Spinal cord (tissue), 10 donors: ENCODE results near the gene MCTP2. TPM values are rescaled to one million over a fixed set of nuclear protein-coding genes. Genes with fewer than 3 reads are reported as not detected.

Experiments used
- DNase-seq, 6 donors: peaks; one replicate each; pipeline versions ENCODE4 v3.0.0 to v3.0.0-alpha.2; 2013 to 2015; ENCODE audit warnings: low spot score in 6 of 6, low read depth in 4 of 6
- H3K27ac ChIP-seq: one replicate; pipeline ENCODE4 v1.5.1; 2013; ENCODE audit warnings: low read depth, low read length, control low read depth
- H3K27me3 ChIP-seq: one replicate; pipeline ENCODE4 v1.6.1; 2013; ENCODE audit warnings: low read length; ENCODE audit not compliant: control insufficient read depth, insufficient read depth
- H3K36me3 ChIP-seq: one replicate; pipeline ENCODE4 v1.6.1; 2013; ENCODE audit warnings: low read length; ENCODE audit not compliant: control insufficient read depth, insufficient read depth
- H3K4me1 ChIP-seq: one replicate; pipeline ENCODE4 v1.6.1; 2013; ENCODE audit warnings: low read length; ENCODE audit not compliant: control insufficient read depth, insufficient read depth
- H3K4me3 ChIP-seq: one replicate; pipeline ENCODE4 v1.5.1; 2013; ENCODE audit warnings: low read depth, low read length, control low read depth
- H3K9me3 ChIP-seq: one replicate; pipeline ENCODE4 v1.6.1; 2013; ENCODE audit warnings: low read length; ENCODE audit not compliant: control insufficient read depth, insufficient read depth
- WGBS: methylation state at CpG from one replicate; pipeline ENCODE4 v1.1.5; 2013; ENCODE audit warnings: missing lambda C conversion rate; ENCODE audit not compliant: insufficient coverage; 5-methylcytosine and 5-hydroxymethylcytosine counted together
- polyA plus RNA-seq, 2 donors: library from polyadenylated mRNA; unstranded; fragments of 120-200 nt; gene quantifications; one replicate each; pipeline ENCODE4 v1.2.1, GENCODE V29; 2013; ENCODE audit not compliant: insufficient read length in 2 of 2
- total RNA-seq, 2 donors: library from RNA; depleted of rRNA in 1 of 2; stranded (reverse); fragments of 120-200 nt in 1 of 2; fragments of >200 nt in 1 of 2; gene quantifications; one replicate each; pipeline versions ENCODE4 v1.2.3 to v1.2.4, GENCODE V29; 2013 to 2014
- donor health status: healthy.

The MCTP2 gene
- total and polyA plus RNA-seq, 4 donors: 0.76 to 12.4 (median 4.1) TPM

- Histone ChIP-seq H3K27ac (no peak overlapping the region), H3K36me3 (no peaks in the 10 kb centered on the region)
Measured at GRCh38 chr15:94272251-94272898, 41.0 kb downstream of the MCTP2 start.

GRCh38 chr15:94273826-94274225 lies 42.5 kb downstream of the MCTP2 start:
- no peak overlapping the region for H3K27ac ChIP-seq
- no peaks in the 10 kb centered on the region for H3K27me3 ChIP-seq
- no peaks in the 10 kb centered on the region for H3K4me1 ChIP-seq
- WGBS: 83% methylated on average over 1 of the region's 1 CpG
- H3K36me3 ChIP-seq: no peaks in the 10 kb centered on the region
- no peak overlapping the region for H3K4me3 ChIP-seq
- no peaks in the 10 kb centered on the region for H3K9me3 ChIP-seq
- DNase-seq: no peak

More at GRCh38 chr15:94272251-94272898, 41.0 kb downstream of the MCTP2 start:
- no peaks in the 10 kb centered on the region for H3K4me1 ChIP-seq
- 96% methylated on average over 5 of the region's 7 CpGs for WGBS
- no peak for DNase-seq
- H3K9me3 ChIP-seq: no peaks in the 10 kb centered on the region
- no peak overlapping the region for H3K4me3 ChIP-seq
- no peaks in the 10 kb centered on the region for H3K27me3 ChIP-seq

- no peaks in the 10 kb centered on the region for H3K27me3 ChIP-seq
- no CpG with 5 or more reads among the region's 1 CpG for WGBS
- no peak for DNase-seq
- H3K4me1 ChIP-seq: no peaks in the 10 kb centered on the region
- H3K4me3 ChIP-seq: no peak overlapping the region
- H3K27ac ChIP-seq: no peak overlapping the region
- no peaks in the 10 kb centered on the region for H3K9me3 ChIP-seq
- no peaks in the 10 kb centered on the region for H3K36me3 ChIP-seq
Measured at GRCh38 chr15:94274745-94275144, 43.4 kb downstream of the MCTP2 start.

- peaks cover 3% of the 10 kb centered on the region for H3K9me3 ChIP-seq
- H3K27me3 ChIP-seq: no peaks in the 10 kb centered on the region
- DNase-seq: no peak
- H3K36me3 ChIP-seq: no peaks in the 10 kb centered on the region
- no CpG with 5 or more reads among the region's 1 CpG for WGBS
- H3K4me3 ChIP-seq: no peak overlapping the region
- H3K27ac ChIP-seq: no peak overlapping the region
- H3K4me1 ChIP-seq: no peaks in the 10 kb centered on the region
Measured at GRCh38 chr15:94277485-94277884, 46.1 kb downstream of the MCTP2 start.

GRCh38 chr15:94279736-94280135 lies 48.4 kb downstream of the MCTP2 start:
- WGBS: no CpG with 5 or more reads among the region's 2 CpGs
- Histone ChIP-seq H3K27ac (no peak overlapping the region), H3K4me1 (no peaks in the 10 kb centered on the region), H3K36me3 (no peaks in the 10 kb centered on the region), H3K9me3 (peaks cover 3% of the 10 kb centered on the region), H3K4me3 (no peak overlapping the region), H3K27me3 (no peaks in the 10 kb centered on the region)
- no peak for DNase-seq

- no peak overlapping the region for H3K4me3 ChIP-seq
- no peaks in the 10 kb centered on the region for H3K36me3 ChIP-seq
- H3K27me3 ChIP-seq: no peaks in the 10 kb centered on the region
- DNase-seq: no peak
- H3K4me1 ChIP-seq: no peaks in the 10 kb centered on the region
- peaks cover 3% of the 10 kb centered on the region for H3K9me3 ChIP-seq
- H3K27ac ChIP-seq: no peak overlapping the region
- WGBS: no CpG with 5 or more reads among the region's 3 CpGs
Measured at GRCh38 chr15:94280301-94280700, 48.9 kb downstream of the MCTP2 start.

- Histone ChIP-seq H3K27ac (no peak overlapping the region), H3K27me3 (no peaks in the 10 kb centered on the region), H3K9me3 (peaks cover 3% of the 10 kb centered on the region), H3K4me1 (no peaks in the 10 kb centered on the region), H3K4me3 (no peak overlapping the region), H3K36me3 (no peaks in the 10 kb centered on the region)
- DNase-seq: no peak
- 73% methylated on average over 6 of the region's 7 CpGs for WGBS
Measured at GRCh38 chr15:94282269-94283250, 51.2 kb downstream of the MCTP2 start.

GRCh38 chr15:94286583-94286982 lies 55.2 kb downstream of the MCTP2 start:
- Histone ChIP-seq H3K9me3 (no peaks in the 10 kb centered on the region), H3K27ac (no peak overlapping the region), H3K4me1 (no peaks in the 10 kb centered on the region), H3K36me3 (no peaks in the 10 kb centered on the region), H3K27me3 (no peaks in the 10 kb centered on the region), H3K4me3 (no peak overlapping the region)
- no peak for DNase-seq
- 66% methylated on average over 2 of the region's 3 CpGs for WGBS

- Histone ChIP-seq H3K27ac (no peak overlapping the region), H3K4me3 (no peak overlapping the region), H3K36me3 (no peaks in the 10 kb centered on the region), H3K27me3 (no peaks in the 10 kb centered on the region), H3K9me3 (no peaks in the 10 kb centered on the region), H3K4me1 (no peaks in the 10 kb centered on the region)
- DNase-seq: no peak
- 70% methylated on average over 2 of the region's 4 CpGs for WGBS
Measured at GRCh38 chr15:94287794-94288246, 56.5 kb downstream of the MCTP2 start.
